ENCODE data around the gene RFC2.
A peak's percentile ranks its signal among the peaks of the same experiment; 100 is the strongest.
"Not testable (repeated sequence)": the region's sequence is repeated elsewhere in the genome, so short reads cannot be mapped to it uniquely, and the experiment has no call there.

RFC2 gene

DNA sequence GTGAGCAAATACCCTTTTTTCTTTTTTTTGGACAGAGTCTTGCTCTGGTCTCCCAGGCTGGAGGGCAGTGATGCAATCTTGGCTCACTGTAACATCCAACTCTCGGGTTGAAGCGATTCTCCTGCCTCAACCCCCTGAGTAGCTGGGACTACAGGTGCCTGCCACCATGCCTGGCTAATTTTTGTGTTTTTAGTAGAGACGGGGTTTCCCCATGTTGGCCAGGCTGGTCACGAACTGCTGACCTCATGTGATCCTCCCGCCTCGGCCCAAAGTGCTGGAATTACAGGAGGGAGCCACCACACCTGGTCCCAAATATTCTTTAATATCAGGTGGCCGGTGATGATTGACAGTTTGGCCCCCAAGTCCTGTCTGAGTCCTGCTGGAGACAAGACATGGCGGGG is 37.8 kb downstream of the RFC2 start:
- no peak for DNase-seq (ENCODE audit: low read depth)
- H3K4me3 ChIP-seq (ENCODE audit: low read depth, low read length) = no peak overlapping the region
- TF ChIP-seq CTCF (conservative IDR thresholded peaks at IDR 0.05; ENCODE audit: low read depth, low read length) = no peak

DNA sequence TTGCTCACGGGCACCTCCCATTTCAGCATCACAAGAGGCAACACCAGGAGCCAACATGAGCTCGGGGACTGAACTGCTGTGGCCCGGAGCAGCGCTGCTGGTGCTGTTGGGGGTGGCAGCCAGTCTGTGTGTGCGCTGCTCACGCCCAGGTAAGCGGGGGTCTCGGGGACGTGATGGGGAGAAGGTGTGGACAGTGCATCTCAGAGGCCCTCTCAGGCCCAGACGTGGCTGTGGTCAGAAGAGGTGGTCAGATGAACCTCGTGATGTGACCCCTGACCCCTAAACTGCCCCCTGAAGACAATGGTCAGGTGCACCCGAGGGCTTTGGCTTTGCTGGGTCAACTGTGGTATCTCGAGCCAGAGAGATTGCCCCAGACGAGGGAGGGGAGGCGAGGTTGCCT is 38.3 kb downstream of the RFC2 start:
- DNase-seq (ENCODE audit: low read depth) = no peak
- TF ChIP-seq CTCF (conservative IDR thresholded peaks at IDR 0.05; ENCODE audit: low read depth, low read length) = no peak
- no peak overlapping the region for H3K4me3 ChIP-seq (ENCODE audit: low read depth, low read length)

DNA sequence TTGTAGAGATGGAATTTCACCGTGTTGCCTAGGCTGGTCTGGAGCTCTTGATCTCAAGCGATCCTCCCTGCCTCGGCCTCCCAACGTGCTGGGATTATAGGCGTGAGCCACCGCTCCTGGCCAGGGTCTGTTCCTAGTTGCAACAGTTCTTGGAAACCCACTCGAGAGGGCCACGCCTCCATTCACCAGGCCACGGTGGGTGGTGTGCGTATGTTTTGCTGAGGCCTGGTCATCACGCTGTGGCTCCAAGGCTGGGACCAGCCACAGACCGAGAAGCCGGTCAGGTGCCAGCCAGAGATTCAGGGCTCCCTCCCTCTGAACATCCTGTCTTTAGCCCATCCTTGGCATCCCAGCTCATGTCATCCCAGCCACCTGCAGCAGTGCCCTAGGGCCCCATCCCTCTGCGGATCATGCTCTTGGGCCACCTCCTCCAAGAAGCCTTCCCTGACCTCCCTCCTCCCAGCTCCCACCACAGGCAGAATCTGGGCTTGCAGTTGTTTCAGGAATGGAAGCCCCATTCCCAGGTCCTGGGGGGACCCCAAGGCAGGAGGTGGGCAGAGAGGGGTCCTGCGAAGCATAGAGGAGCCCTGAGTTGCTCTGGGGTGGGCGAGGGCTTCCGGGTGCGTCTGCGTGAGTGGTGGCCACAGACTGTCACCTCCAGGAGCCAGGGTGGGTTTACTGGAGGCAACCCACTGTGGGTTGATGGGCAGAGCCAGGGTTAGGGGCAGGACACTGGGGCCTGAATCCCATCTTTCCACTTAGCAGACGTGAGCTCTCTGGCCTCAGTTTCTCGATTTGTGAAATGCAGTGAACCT is 39.2 kb downstream of the RFC2 start:
- no peak overlapping the region for H3K4me3 ChIP-seq (ENCODE audit: low read depth, low read length)
- no peak for TF ChIP-seq CTCF (conservative IDR thresholded peaks at IDR 0.05; ENCODE audit: low read depth, low read length)
- DNase-seq (ENCODE audit: low read depth) = no peak

DNA sequence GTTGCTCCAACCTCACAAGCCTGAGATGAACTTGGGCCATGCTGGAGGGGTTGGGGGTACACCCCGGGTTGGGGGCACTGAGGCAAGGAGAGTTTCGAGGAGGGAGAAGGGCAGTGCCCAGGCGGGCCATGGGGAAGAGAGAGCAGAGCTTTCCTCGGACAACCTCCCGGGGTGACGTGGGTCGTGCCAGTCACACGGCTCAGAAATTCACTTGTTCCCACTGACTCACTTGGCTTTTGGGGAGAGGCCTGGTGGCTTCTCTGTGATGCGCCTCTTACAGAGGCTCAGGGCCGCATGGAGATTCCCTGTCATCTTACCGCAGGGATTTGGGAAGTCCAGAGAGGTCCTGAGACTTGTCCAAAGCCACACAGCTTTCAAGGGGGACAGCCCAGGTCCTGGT is 41.5 kb downstream of the RFC2 start:
- DNase-seq (ENCODE audit: low read depth) = no peak
- TF ChIP-seq CTCF (conservative IDR thresholded peaks at IDR 0.05; ENCODE audit: low read depth, low read length) = no peak
- H3K4me3 ChIP-seq (ENCODE audit: low read depth, low read length) = no peak overlapping the region

DNA sequence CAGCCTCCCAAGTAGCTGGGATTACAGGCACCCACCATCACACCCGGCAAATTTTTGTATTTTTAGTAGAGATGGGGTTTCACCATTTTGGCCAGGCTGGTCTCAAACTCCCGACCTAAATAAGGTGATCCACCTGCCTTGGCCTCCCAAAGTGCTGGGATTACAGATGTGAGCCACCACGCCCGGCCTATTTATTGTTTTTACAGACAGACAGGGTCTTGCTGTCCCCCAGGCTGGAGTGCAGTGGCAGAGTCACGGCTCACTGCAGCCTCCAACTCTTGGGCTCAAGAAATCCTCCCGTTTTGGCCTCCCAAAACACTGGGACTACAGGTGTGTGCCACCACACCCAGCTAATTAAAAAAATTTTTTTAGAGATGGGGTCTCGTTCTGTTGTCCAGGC is 46.0 kb downstream of the RFC2 start:
- not testable (repeated sequence) for H3K4me3 ChIP-seq (ENCODE audit: low read depth, low read length); DNase-seq (ENCODE audit: low read depth)

- TF ChIP-seq CTCF (conservative IDR thresholded peaks at IDR 0.05; ENCODE audit: low read depth, low read length) = no peak
- no peak for DNase-seq (ENCODE audit: low read depth)
- no peak overlapping the region for H3K4me3 ChIP-seq (ENCODE audit: low read depth, low read length)
Observed at GRCh38 chr7:74207586-74207985, 46.6 kb downstream of the RFC2 start.

GRCh38 chr7:74206589-74207120 is 47.5 kb downstream of the RFC2 start:
- DNase-seq (ENCODE audit: low read depth) = peak; percentile 75
- peak overlapping the region; percentile 28 for H3K4me3 ChIP-seq (ENCODE audit: low read depth, low read length)
- TF ChIP-seq CTCF (conservative IDR thresholded peaks at IDR 0.05; ENCODE audit: low read depth, low read length) = peak; percentile 92

DNA sequence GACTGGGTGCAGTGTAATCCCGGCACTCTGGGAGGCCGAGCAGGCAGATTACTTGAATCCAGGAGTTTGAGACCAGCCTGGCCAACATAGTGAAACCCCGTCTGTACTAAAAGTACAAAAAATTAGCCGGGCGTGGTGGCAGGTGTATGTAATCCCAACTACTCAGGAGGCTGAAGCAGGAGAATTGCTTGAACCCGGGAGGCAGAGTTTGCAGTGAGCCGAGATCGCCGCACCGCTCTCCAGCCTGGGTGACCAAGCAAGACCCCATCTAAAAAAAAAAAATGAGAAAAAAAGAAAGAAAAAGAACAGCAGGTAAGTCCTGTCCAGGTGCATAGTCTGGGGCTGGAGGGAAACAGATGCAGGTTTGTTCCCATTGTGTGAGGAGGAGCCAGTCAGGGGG is 48.1 kb downstream of the RFC2 start:
- H3K4me3 ChIP-seq (ENCODE audit: low read depth, low read length); DNase-seq (ENCODE audit: low read depth): not testable (repeated sequence)

Data from choroid plexus epithelial cell (primary cell).